Measurements from ENCODE around the gene PTAFR.
"Not testable (repeated sequence)": the region's sequence is repeated elsewhere in the genome, so short reads cannot be mapped to it uniquely, and the experiment has no call there.

The PTAFR gene

GRCh38 chr1:28145728-28146127 lies 30.8 kb downstream of the PTAFR start:
- no peak for DNase-seq (ENCODE audit: low spot score)

DNA sequence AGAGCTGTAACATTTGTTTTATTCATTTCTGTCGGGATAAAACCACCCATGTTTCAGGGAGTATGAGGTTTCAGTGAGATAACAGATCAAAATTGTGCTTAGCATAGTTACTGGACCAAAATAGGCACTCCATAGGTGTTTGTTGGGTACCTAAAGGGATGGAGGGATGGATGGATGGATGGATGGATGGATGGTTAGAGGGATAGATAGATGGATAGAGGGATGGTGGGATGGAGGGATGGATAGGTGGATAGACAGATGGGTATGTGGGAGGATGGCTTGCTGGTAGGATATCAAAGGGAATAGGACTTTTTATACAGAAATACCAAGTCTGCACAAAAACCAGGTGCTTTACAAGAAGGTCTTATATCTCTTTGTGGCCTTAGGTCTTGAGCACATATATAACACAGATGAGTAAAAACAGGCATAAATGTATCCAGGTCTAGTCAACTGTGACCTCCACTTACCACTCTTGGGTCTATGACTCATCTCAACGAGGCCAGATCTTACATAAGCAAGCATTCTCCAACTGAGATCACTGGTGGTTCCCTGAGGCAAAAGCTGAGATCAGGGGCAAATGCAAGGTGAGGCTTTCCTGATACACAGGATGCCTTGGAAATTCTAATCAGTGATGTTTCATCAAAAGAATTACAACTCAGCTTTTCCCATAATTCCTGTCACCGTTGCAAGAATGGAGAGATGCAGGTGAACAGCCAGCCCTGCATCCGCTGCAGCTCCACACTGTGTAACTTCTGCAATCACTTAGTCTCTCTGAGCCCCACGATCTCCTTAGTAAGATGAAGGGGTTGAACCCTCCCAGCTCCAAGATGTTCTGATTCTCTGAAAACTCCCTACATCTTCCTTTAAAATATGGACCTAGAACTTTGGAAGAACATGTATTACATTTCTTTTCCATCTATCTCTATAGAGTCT lies 32.0 kb downstream of the PTAFR start:
- DNase-seq (ENCODE audit: low spot score) = no peak

DNA sequence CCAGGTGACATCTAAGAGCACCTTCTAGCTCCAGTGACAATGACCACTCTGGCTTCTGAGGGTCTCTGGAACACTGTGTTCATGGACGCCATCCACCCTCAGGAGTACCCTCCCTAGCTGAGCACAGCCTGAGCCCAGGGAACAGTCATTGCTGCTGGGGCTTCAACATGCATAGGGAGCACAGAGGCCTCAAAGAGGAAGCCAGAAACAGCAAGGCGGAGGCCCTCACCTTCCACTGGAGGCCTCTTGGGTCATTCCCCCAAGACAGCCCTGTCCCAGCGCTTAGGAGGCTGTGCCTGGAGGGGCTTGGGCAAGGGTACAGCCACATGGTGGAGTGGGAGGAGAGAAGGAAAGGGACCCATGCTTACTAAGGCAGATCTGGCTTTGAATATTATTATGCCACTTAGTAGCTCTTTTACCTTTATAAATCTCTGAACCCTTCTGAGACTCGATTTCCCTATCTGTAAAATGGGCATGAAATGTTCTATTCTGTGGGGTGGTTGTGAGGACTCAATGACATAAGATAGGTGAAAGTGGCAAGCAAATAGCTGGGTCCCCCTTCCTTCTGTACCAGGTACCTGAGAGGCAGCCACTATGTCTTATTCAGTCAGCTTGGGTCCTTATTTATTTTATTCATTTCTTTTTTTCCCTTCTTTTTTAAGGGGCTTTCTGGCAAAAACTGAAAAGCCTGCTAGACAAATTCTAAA lies 32.8 kb downstream of the PTAFR start:
- DNase-seq (ENCODE audit: low spot score) = no peak

DNA sequence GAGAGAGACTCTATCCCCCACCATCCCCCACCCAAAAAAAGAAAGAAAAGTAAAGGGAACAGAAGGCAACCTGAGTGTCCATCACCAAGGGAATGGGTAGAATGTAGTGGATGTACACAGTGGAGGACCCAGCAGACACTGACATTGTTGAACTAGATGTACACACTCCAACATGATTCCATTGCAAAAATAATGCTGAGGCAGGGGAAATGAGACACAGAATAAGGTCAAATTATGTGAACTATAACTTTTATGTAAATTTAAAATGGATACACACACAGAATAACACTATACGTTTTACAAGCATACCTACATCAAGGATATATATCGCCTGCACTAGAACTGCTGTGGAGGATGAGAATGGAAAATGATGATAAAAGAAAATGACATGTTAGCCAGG lies 34.8 kb downstream of the PTAFR start:
- no peak for DNase-seq (ENCODE audit: low spot score)

GRCh38 chr1:28139866-28140265 lies 36.6 kb downstream of the PTAFR start:
- DNase-seq (ENCODE audit: low spot score) = not testable (repeated sequence)

DNA sequence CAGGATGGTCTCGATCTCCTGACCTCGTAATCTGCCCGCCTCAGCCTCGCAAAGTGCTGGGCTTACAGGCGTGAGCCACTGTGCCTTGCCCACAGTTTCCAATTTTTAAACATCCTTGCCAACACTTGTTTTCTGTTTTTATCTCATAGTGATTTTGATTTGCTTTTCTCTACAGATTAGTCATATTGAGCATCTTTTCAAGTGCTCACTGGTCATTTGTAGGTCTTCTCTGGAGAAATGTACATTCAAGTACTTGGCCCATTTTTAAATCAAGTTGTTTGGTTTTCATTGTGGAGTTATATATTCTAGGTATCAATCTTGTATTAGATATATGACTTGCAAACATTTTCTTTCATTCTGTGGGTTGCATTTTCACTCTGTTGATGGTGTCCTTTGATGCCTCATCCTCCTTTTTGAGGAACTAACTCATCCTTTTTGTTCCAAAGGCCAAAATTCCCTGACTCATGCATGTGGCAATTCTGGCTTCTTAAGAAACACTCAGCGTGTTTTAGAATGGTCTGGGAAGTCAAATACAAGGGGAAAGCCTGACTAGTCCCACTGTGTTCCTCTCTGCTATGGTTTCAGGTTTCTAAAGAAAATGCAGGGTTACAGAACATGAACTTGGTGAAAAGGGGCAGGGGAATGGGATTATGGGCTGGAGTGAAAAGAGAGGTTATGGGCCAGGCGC lies 37.3 kb downstream of the PTAFR start:
- no peak for DNase-seq (ENCODE audit: low spot score)

DNA sequence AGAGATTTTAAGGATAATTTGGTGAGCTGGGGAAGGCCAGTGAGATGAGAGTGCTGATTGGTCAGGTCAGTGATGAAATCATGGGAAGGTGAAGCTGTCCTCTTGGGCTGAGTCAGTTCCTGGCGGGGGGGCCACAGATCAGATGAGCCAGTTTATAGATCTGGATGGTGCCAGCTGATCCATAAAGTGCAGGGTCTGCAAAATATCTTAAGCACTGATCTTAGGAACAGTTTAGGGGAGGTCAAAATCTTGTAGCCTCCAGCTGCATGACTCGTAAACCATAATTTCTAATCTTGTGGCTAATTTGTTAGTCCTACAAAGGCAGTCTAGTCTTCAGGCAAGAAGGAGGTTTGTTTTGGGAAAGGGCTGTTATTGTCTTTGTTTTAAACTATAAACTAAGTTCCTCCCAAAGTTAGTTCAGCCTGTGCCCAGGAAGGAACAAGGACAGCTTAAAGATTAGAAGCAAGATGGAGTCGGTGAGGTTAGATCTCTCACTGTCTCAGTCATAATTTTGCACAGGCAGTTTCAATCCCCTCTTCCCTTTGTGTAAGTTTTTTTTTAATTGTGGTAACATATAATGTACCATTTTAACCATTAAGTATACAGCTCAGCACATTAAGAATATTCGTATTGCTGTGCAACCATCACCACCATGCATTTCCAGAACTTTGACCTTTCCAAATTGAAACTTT lies 39.4 kb downstream of the PTAFR start:
- no peak for DNase-seq (ENCODE audit: low spot score)

- DNase-seq (ENCODE audit: low spot score) = no peak
These were observed 40.1 kb downstream of the PTAFR start for GRCh38 chr1:28136169-28136921.

DNA sequence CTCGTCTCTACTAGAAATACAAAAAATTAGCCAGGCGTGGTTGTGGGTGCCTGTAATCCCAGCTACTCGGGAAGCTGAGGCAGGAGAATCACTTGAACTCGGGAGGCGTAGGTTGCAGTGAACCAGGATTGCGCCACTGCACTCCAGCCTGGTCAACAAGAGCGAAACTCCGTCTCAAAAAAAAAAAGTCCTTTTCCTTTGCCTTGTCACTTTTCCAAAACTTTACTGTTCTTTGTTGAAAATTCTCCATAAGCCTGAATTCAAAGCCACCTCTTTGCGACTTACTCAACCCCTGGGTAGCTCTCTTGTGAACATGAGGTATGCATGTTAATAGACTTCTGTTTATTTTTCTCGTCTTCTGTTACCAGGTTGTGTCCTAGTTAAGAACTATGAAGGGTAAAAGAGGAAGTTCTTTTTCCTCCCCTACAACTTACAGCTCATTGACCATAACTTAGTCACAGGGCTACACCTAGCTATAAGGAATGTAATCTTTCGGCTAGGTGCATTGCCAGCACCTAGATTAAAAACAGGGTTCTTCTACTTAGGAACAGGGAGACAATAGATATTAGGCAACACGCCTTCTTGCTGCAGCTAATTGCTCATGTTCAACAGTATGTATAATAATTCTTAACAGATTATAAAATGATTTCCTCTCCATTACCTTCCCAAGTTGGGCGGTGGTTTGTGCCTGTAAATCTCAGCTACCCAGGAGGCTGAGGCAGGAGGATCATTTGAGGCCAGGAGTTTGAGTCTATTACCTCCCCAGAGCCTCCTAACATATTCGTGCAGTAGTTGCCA lies 40.9 kb downstream of the PTAFR start:
- no peak for DNase-seq (ENCODE audit: low spot score)

DNA sequence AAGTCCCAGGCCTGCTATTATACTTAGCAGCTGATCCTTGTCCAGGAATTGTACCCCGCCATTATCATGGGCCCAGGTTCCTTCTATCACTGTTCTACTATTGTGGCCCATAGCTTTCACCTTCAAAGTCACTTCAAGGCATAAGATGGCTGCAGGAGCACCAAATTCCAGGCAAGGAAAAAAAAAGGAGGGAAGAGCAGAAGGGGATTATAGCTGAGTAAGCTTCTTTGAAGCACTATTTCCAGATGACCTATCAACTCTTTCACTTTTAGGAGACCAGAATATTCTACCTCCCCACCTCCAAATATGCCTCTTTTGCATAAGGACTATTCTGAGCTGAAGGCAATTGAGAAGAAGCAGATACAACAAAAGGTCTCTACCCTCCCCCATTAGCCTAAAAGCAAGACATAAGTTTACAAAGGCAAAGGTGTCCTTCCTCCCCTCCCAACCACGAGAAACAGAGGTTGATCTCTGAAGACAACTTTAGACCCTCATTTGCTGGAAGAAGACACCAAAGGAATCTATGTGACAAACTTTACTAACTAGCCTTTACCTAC lies 41.8 kb downstream of the PTAFR start:
- DNase-seq (ENCODE audit: low spot score) = no peak

- DNase-seq (ENCODE audit: low spot score) = no peak
These were observed 44.0 kb downstream of the PTAFR start for GRCh38 chr1:28132171-28133167.

GRCh38 chr1:28130901-28131300 lies 45.6 kb downstream of the PTAFR start:
- DNase-seq (ENCODE audit: low spot score) = no peak

DNA sequence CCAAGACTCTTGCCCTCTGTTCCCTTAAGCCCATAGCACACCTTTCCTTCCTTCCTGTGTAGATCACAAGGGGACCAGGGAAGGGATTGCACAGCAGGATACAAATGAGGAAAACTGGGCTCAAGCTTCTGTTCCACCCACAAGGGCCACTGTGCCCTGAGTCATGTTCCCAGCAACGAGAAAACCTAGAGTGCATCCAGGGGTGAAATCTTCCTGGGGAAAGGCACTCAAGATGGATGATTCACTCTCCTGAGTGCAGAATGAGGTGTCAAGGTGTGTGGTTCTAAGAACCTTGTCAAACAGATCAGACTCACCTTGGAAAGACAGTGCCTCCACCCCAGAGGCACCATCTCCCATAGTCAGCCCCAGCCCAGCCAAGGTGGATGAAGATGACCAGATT lies 47.3 kb downstream of the PTAFR start:
- DNase-seq (ENCODE audit: low spot score) = no peak

DNA sequence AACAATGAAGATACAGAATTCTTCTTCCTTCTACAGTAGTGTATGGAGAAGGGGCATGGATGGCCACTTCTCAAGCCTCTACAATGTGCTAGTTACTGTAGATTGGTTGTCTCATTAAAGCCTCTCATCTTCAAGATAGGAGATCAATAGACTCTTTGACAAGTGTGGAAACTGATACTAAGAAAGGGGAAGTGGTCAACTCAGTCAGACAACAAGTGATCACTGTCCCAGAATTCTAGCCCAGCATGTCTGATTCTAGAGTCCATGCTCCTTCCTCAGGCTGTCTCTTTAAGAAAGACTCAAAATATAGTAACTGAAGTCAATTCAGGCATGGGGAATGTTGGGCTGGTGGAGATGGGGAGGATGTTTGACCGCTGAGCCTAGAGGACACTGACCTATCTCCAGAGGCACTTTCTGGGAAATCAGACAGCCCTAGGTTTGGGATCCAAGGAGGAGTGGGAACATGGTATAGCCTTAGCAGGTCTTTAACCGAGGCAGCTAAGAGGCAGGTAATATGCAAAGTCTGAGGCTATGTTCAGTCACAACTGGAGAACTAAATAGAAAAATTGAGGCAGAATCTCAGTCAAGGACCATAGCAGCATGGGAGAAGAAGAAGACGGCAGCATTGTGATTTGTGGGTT lies 48.8 kb downstream of the PTAFR start:
- DNase-seq (ENCODE audit: low spot score) = no peak

DNA sequence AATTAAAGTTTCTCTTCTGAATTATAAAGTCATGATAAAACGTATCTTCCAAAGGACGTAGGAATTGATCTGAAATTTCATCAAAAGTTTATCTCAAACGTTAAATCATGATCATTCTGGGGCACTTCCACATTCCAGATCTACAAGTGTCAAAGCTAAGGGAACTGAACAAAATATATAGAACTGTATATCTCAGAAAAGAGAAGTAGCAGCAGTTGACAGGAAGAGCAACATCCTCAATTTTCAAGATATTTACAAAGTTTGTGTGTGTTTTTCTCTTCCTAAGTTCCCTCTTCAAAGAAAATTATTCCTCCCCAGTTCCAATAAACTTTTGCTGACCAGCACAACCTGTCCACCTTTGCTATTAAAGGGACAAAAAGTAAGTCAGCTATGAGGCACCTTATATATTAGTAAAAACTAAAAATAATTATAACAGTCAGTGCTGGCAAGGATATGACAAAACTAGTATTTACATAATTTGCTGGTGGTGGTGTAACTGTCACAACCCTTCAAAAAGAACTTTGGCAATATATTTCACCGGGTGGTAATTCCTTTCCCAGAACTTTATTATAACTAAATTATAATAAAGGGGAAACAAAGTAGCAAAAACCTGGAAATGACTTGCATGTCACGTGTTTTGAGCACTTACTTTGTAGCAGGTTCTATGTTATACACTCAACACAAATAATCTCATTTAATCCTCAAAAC lies 49.6 kb downstream of the PTAFR start:
- no peak for DNase-seq (ENCODE audit: low spot score)

DNA sequence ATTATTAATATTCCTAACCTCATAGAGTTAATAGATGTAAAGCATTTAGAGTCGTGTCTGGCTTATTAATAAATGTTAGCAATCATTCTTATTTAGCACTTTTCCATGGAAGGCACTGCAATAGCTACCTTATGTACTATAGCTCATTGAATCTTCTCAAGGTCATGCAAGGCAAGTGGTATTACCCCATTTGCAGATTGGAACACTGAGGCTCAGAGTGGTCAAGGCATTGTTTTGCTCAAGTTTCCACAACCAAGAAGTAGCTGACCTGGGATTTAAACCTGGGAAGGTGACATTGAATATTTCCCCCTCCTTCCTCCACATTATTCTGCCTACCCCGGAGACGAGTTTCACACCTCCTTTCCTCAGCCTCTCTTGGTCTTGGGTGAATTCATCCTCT lies 50.3 kb downstream of the PTAFR start:
- DNase-seq (ENCODE audit: low spot score) = no peak

DNA sequence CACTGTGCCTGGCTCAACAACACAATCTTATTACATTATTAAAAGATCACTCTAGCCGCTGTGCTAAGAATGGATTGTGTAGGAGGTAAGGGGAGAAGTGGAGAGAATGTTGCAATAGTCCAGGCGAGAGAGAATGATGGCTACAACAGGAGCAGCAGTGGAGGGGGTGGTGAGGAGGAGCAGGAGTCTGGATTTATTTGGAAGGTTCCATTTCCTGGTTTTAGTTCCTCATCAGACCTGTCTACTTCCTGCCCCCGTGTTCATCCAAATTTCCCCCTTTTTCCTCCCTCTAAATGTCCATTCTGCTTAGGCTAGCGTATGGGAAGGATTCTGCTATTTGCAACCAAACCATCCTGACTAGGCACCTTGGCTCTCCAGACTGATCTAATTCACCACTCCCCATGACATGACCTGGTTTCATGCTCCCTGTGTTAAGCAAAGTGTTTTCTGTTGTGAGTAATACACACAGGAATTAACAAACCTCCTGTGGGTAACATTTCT lies 53.0 kb downstream of the PTAFR start:
- DNase-seq (ENCODE audit: low spot score) = no peak

GRCh38 chr1:28122183-28122582 lies 54.3 kb downstream of the PTAFR start:
- DNase-seq (ENCODE audit: low spot score) = no peak

All from cerebellar cortex (tissue), 1 donor.